NCI-H1092 treated with DMSO at 0.1 percent for 48 hours (cell line): ENCODE results near the gene DLX4.

Source experiments
- DNase-seq: peaks from one replicate; lab custom pipeline; 2025; lab: John Stamatoyannopoulos, UW

Gene DLX4

DNA sequence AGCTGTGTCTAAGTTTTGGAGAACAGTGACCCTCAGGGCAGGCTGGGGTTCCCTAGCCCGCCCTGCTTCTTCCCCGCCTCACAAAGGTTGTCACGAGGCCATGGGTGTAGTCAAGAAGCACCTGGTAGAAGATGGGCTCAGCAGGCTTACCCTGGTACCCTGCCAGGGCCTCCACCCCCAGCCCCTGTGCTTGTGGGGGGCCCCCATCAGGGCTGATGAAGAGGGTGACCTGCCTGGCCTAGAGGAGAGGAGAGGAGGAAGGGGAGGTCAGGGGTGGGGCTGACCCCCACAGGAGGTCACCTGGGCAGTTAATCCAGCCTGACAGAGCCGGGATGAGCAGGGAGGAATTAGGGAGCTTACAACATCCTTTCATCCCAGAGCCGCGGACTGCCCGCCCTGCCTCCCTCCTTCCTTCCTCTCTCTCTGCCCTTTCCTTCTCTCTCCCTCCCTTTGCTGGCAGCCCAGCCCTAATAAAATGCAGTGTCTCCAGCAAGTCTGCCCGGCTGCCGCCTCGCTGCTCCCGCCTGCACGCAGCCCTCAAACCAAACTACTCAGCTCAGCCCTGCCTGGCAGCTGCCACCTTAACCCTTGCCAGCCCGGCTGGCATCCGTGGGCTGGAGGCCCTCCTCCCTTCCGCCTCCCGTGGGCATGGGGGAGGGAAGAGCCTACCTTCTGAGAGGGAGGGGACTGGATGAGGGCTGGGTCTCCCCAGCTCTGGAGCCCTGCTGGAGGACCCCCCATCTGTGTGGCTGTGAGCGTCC is 18.9 kb downstream of the DLX4 start:
- DNase-seq: peak; percentile 38

DNA sequence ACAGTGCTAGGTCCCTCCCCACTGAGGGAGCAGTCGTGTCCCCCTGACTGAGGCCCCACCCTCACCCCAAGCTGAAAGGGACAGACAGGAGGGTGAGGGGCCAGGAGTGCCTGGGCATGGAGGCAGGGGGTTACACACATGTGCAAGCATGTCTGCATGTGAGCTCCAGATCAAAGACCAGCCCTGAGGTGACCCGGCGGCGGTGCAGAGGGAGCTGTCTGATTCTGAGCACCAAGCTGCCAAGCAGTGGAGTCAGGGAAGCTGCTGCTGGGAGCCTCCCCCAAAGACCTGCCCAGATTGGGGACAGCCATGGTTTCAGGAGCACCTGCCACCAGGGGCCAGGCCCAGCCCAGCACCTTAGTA is 20.5 kb downstream of the DLX4 start:
- no peak for DNase-seq

DNA sequence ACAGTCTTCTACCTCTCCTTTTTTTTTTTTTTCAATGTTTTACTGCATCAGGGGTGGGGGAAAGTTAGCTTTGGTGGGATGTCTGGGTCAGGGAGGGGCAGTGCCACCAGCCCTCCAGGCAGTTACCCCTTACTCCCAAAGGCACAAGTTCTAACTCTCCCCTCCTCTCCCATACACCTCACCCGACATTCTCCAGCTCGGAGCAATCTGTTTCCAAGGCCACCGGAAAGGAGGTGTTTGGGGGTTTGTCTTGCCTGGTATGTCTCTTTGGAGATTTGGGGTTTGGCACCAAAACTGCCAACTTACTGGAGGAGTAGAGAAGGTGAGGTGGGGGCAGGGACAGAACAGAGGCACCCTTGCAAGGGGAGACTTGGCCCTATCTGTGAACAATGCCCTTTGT is 21.3 kb downstream of the DLX4 start:
- DNase-seq: no peak

DNA sequence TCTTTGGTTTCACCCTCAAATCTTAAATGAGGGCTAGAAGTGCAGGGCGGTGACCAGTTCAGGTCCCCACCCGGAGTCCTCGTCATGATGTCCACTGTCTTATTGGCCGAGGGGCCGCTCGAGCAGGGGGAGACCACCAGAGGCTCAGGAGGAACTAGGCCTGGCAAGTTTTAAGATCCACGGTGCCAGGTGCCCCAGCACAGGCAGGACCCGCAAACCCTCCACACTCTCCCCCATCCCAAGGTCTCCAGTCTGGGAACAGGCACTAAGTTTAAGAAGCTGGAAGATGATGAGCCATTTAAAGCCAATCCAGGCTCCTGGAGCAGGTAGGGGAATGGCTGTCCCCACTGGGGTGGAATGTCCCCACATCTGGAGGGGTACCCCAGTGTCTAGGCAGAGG is 21.9 kb downstream of the DLX4 start:
- no peak for DNase-seq

DNA sequence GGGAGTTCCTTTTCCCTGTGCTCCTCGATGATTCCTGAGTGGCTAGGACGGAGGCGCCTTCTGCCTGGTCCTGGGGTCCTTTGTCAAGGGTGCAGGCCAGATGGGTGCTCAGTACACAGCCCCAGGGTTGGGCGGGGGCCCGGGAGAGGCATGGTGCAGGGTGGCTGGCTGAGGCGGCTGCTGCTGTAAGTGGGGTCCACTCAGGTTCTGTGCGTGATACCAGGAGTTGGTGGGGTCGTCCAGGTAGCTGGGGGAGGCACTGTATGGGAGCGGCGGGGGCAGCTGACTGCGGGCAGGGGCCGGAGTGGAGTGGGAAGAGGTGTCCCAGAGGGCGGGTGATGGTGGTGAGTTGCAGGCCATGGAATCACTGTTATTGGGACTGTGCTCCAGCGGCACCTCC is 22.4 kb downstream of the DLX4 start:
- no peak for DNase-seq

DNA sequence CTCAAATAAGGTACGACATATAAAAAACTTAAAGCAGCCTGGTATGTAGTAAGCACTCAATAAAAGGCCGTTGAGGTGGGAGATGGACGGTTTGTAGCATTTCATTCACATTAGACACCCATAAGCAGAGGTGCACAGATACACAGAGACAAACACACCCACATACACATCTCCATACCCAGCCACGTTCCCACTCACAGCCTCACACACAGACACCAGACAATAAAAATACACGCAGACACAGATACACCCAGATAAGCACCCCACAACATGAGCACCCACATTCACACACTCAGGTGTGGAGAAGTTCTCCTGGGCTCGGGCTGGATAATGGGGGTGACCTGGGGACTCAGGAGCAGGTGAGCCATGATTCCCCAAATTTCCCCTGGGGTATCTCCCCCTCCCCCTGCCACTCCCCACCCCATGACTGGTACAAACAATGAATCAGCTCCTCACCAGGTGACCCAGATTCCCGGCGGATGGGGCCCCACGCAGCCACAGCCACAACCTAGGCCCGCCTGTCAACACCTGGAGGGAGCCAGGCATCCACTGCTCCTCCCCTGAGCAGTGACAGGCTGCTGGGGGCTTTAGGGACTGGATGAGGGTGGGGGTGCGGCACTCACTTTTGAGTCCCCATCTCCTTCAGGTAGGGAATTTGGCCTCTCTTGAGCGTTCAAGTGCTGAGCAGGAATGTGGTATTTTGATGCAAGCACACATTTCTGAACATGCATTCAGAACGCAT is 23.4 kb downstream of the DLX4 start:
- DNase-seq: no peak

DNA sequence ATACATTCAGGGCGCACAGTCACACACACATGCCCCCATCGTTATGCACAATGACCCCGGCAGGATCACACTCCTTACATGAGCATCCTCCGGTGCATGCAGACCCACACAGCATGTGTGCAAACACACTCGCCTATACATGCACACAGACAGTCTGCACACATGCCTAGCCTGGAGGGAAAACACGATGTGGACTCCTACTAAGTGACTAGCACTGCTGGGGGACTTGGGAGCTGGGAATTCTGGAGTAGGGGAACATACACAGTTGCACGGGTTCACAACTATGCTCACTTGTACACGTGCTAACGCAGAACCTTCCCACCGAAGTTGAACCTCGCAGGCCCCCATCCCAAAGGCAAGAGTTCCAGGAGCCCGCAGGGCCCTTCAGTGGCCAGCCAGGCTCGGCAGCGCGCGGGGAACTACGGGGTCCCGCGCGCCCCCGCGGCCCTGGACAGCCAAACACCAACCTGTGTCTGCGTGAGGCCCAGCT is 24.0 kb downstream of the DLX4 start:
- DNase-seq: no peak

DNA sequence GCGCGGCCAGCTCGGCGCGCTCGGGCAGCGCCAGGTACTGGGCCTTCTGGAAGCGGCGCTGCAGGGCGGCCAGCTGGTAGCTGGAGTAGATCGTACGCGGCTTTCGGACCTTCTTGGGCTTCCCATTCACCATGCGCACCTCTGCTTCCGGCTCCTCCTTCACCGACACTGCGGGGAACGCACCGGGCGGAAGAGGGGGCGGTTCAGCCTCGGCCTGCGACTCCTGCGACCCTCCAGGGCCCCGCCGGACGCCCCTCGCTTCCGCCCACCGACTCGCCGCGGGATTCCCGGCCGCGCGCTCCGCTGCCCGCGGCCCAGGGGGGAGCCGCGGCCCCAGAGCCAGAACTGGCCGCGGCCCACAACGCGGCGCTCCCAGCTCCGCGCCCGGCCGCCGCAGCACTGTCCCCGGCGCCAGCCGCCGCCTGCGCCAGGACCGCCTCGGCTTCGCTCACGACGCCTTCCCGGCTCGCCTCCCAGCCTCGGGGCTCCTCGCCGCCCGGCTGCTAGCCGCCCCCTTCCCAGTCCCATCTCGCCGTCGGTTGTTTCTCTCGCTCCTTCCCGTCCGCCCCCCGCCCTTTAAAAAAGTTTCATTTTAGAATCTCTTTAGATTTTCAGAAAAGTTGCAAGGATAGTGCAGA is 24.6 kb downstream of the DLX4 start:
- DNase-seq: no peak

DNA sequence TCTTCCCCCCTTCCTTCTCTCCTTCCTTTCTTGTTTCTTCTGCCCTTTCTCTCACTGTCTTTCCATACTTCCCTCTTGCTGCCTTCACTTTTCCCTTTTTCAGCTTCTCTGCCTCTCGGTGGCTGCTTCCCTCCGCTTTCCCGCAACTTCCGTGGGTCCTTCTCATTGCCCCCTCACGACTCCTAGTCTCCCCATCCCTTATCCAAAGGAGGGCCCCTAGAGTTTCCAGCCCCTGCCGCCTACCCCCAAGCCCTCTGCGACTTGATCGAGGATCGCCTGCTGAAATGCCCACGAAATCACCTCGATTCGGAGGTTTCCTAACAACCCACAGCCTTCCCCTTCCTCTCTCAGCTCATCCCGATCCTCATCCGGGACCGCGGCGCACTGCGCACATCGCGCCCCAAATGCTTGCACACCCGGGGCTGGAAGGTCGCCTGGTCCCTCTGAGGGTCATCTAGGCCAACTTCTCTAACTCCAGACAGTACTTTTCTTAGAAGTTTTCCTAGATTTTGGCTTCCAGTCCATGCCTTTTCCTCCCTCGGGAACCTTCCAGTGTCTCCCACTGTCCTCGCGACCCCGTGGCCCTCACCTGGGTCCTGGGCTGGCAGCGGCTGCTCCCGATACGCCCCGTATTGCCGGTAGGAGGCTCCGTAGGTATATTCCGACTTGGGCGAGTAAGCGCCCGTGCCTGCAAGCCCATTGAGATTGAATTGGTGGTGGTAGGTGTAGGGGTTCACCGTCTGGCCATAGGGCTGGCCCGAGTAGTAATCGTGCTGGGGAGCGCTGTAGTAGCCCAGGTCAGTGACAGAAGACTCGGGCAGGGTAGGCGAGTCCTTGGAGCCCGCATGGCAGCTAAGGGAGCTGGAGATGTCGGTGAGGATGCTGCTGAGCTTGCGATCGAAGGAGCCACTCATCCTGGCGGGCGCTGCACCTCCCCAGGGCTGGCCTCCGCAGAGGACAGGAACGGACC is 25.4 kb downstream of the DLX4 start:
- no peak for DNase-seq

DNA sequence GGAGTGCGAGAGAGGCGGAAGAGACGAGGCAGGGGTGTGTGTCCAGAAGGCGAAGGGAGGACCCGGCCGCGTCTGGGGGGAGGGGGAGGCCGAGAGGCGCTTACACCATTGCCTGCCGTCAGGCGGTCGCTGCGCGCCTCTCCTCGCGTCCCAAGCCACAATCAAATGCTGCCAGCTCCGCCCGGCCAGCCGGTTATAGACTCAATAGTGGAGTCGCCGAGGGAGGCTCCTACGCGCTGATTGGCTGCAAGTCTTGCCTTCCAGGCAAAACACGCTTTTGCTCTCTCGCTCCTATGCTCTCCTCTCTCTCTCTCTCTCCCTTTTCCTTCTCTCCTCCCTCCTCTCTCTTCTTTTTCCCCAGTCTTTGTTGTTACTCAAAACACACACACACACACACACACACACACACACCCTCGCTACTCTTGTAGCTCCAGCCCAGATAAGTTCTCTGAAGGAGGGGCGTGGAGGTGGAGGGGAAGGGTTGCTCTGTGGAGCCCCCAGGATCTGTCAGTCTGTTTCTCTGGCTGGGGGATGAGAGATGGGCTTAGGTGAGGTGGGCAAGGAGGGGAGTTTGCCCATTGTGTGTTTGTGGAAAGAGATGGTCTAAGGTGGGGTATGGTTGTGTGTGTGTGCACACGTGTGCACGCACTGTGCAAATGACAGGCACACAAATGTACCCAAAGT is 26.2 kb downstream of the DLX4 start, which contains the start of gene DLX3:
DLX3 (minus strand) TSS at position 170 of the 684 bp plus-strand sequence. CDS start 226 bp downstream, outside the sequence.
- peak; percentile 16 for DNase-seq

DNA sequence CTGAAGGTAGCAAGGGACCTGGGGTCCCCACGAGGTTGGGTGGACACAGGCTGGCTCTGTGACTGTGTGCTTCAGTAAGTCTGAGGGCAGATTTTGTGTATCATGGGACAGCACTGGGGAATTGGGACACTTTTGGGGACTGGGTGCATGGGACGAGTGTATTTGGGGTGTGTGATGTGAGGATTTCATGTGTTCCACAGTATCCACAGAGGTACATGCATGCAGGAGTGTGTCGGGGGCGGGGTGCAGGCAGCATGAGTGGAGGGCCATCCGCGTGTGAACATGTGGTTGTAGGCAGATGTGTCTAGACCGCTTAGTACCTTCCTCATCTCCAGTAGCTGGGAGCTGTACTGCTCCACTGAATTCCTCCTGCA is 27.1 kb downstream of the DLX4 start:
- no peak for DNase-seq

DNA sequence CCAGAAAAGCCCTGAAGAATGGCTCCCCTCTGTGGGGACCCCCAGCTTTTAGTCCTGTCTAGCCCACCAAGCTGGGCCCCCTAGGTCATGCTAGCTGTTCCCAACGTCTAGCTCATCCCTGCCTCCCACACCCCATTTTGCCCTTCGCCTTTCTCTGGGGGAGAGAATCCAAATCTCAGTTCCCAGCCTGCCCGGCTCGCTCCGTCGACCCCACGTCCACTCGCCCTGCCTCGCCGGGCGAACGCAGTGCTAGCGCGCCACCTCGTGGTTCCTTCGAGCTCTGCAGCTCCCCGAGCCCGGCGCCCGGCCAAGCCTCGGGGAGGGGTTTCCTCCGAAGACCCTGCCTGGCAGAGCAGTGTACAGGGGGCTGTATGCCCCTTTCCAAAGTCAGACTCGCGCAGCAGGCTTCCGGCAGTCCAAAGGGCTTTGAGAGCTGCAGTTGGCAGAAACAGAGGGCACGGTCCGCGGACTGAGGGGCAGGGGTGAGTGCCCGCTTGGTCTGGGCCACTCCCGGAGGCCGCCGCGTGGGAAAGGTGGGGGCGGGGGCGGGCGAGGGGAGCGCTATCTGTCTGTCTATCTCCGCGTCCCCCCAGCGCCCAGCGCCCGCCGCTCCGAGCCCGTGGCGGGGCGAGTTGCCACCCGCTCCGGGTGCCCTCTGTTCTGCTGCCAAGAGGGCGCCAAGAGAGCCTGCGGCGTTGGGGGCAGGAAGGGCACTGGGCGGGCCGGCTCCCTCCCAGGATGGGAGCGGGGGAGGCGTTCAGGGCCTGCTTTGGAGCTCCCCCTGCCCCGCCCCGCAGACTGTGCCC is 27.7 kb downstream of the DLX4 start:
- DNase-seq: peak; percentile 17

DNA sequence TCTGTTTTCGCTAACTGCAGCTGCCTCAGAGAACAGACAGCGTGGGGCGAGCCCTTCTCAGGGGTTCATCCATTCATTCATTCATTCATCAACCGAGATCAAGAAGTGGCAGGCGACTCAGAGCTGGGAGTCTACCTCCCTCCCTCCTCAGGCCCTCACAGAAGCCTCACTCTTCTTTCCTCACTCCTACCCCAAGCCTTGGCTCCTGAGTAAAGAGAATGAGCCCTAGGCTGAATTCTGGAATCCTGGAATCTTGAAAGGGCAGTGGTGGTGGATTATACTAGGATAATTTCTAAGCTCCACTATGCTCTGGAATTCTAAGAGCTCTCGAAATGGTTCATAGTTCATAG is 28.3 kb downstream of the DLX4 start:
- DNase-seq: no peak

DNA sequence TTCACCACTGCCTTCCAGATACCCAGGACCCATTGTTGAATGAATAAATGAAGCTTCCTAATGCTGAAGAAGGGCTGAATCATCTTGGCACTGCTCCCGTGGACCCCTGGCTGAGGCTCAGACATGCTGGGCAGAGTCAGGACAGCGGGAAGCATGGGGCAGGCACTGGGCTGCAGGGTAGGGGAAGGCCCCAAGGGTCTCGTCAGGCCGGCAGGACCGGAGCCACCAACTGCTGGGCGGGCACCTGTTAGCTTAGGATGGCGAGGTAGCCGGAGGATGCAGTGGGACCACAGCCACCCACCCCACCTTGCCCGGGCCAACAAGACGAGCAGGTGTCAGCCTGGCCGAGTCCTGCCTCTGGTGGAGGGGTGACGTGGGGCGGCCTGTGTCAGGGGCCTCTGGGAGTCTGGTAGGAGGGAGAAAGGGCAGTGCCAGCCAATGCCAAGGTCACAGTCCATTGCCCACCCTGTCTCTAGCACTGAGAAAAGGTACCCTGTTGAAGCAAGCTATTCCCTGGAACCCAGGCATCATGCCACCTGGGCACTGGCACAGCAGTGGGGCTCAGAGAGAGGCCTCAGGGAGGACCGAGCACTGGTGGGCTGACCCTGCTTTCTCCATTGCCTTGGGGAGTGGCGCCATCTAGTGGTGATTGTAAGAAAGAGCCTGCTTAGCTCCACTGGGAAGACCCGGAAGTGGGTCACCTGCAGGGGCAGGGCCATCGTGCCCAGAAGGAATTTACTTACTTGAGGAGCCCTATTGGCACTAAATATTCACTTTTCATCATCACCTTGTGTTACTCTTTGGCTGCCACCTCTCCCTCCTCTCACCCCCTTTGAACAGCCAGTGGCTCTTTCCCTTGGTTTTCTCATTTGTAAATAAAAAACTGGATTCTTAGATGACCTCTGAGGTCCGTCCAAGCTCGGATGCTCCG is 29.0 kb downstream of the DLX4 start:
- DNase-seq: peak; percentile 78

DNA sequence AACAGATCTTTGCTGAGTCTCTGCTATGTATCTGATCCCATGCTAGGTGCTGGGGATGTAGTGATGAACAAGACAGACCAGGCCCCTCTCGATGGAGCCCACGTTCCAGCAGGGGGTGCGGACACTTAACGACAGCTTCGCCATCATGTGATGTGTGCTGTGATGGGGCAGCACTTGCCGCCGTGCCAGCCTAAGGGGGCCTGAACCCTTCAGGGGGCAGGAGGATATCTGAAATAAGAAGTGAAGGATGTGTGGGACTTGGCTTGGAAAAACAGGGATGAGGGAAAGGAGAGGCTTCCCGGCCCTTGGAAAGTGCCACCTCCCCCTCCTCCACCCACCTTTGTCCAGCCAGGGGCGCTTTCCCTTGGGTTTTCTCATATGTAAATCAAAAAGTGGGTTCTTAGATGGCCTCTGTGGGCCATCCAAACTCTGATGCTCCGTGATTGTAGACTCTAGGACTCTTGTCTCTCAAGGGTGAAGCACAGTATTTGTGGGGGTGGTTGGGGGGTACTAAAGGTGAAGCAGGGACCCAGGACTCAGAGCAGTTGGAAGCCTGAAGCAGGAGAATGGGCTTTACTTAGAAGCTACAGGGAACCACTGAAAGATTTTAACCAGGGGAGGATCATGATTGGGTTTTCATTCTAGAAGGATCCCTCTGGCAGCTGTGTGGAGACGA is 30.0 kb downstream of the DLX4 start:
- no peak for DNase-seq

DNA sequence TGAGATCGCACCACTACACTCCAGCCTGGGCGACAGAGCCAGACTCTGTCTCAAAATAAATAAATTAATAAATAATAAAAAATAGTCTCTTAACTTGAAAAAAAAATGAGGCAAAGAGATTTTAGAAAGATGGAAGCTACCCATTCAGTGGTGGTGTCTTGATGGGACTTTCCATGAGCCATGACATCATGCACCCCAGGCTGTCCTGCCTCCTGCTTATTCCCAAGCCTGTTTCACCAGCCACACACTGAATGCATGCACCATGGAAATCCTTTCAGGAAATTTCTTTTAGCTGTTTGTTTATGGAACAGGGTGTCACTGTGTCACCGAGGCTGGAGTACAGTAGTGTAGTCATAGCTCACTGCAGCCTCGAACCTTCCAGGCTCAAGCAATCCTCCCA is 34.9 kb downstream of the DLX4 start:
- DNase-seq: no peak

DNA sequence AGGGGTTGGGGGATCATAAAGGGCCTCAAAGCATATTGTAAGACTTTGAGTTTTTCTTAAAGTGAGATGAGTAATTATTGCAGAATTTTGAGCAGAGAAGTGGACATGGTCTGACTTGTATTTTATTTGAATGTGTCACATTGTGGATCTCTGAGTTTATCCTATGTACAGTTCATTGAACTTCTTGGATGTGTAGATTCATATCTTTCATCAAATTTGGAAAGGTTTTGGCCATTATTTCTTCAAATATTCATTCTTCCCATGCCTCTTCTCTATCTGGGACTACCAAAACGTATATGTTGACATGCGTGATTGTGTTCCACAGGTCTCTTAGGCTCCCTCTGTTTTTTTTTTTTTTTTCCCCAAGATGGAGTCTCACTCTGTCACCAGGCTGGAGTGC is 40.3 kb downstream of the DLX4 start:
- no peak for DNase-seq

DNA sequence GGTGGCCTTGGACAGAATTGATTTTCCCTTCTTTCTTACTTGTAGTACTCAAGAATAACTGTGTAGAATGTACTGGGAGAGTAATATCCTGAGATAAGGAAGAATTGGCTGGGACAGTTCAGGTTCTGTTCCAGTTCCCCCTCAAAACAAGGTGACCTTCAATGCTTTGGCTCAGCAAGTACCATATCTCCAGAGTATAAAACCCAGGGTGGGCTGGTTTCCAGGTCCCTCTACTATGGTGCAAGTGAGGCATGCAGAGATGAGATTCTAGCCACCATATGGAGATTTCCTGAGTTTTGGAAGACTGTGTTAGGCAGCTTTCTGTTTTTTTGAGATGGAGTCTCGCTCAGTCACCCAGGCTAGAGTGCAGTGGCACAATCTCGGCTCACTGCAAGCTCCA is 44.1 kb downstream of the DLX4 start:
- no peak for DNase-seq
